A673 (cell line): ENCODE results near the gene KCP. TPM values are rescaled to one million over a fixed set of nuclear protein-coding genes. Genes with fewer than 3 reads are reported as not detected.

ENCODE experiments used
- BruUV-seq: library from RNA; stranded (reverse); fragments of 400-500 nt; replicated peaks from 2 replicates; lab custom pipeline; 2021; lab: Mats Ljungman, UMichigan
- CTCF ChIA-PET: fragments of 300-600 bp; sonication (Branson Sonifier 250); formaldehyde crosslinking; loops from one replicate; lab custom pipeline; 2022; ENCODE audit warnings: antibody characterized with exemption; lab: Charles Lee
- POLR2A ChIA-PET: fragments of 300-600 bp; sonication (Branson Sonifier 250); formaldehyde crosslinking; loops from one replicate; lab custom pipeline; 2022; ENCODE audit warnings: antibody characterized with exemption; ENCODE audit not compliant: low non-redundant PET; lab: Charles Lee
- DNase-seq: peaks from one replicate; pipeline ENCODE4 v3.0.0-alpha.2; 2015; ENCODE audit warnings: low spot score
- H3K27ac ChIP-seq: fragments of 200-600 bp; sonication (generic); 2 replicates; pipeline ENCODE4 v1.5.1; 2016; ENCODE audit warnings: mixed run types, low read depth, mild to moderate bottlenecking, mixed read lengths, antibody characterized with exemption, low read length; ENCODE audit not compliant: poor library complexity, severe bottlenecking
- H3K27me3 ChIP-seq: fragments of 200-600 bp; sonication (generic); replicated peaks from 2 replicates; pipeline ENCODE4 v1.6.1; 2017; ENCODE audit warnings: mixed run types, low read depth, mild to moderate bottlenecking, mixed read lengths, antibody characterized with exemption, low read length; ENCODE audit not compliant: insufficient read depth, poor library complexity
- H3K36me3 ChIP-seq: fragments of 200-600 bp; sonication (generic); 2 replicates; pipeline ENCODE4 v1.6.1; 2016; ENCODE audit warnings: mixed run types, mild to moderate bottlenecking, mixed read lengths, antibody characterized with exemption, low read length; ENCODE audit not compliant: insufficient read depth, poor library complexity, severe bottlenecking
- H3K4me1 ChIP-seq: fragments of 200-600 bp; sonication (generic); 2 replicates; pipeline ENCODE4 v1.6.1; 2017; ENCODE audit warnings: mixed run types, mild to moderate bottlenecking, mixed read lengths, antibody characterized with exemption, low read length; ENCODE audit not compliant: insufficient read depth, poor library complexity, severe bottlenecking
- H3K4me3 ChIP-seq: fragments of 200-600 bp; sonication (generic); 2 replicates; pipeline ENCODE4 v1.5.1; 2016; ENCODE audit warnings: low read depth, mixed run types, mild to moderate bottlenecking, mixed read lengths, low read length; ENCODE audit not compliant: poor library complexity, severe bottlenecking
- H3K9me3 ChIP-seq: fragments of 200-600 bp; sonication (generic); 2 replicates; pipeline ENCODE4 v1.6.1; 2016; ENCODE audit warnings: mixed run types, low read depth, mild to moderate bottlenecking, mixed read lengths, antibody characterized with exemption, low read length; ENCODE audit not compliant: poor library complexity, severe bottlenecking
- CTCF ChIP-seq: fragments of 300-800, 200-600 bp; sonication (generic); conservative IDR thresholded peaks from 2 replicates; pipeline ENCODE4 v1.5.1; 2017; ENCODE audit warnings: low read depth, mild to moderate bottlenecking, antibody characterized with exemption, low read length, moderate library complexity, mixed read lengths
- EZH2 ChIP-seq: fragments of 200-600 bp; sonication (generic); IDR thresholded peaks from 2 replicates; pipeline ENCODE4 v1.6.1; 2017; ENCODE audit warnings: borderline replicate concordance, low read depth, mild to moderate bottlenecking, mixed read lengths, antibody characterized with exemption, low read length; ENCODE audit not compliant: poor library complexity, severe bottlenecking
- intact Hi-C: fragments of 100-400 bp; cut with micrococcal nuclease; formaldehyde crosslinking; loops from one replicate; pipeline ENCODE4 v1.10.0; 2022; ENCODE audit not compliant: unreplicated experiment
- total RNA-seq: library from RNA; stranded (reverse); gene quantifications from 2 replicates; pipeline ENCODE4 v1.2.3, GENCODE V29; 2021

Gene KCP
- total RNA-seq, 1 experiment from 2014 or later = not detected

GRCh38 chr7:128883622-128884448, 26.7 kb downstream of the KCP start:
- no peaks in the 10 kb centered on the region for H3K27me3 ChIP-seq
- CTCF ChIA-PET = interaction anchor here (0.8 to 1.6 kb wide), 4 partner anchors 21 to 410 kb away, joined by 3 to 4 read pairs (median 4); partner anchors contain the start of gene ATP6V1F
- H3K36me3 ChIP-seq = no peaks in the 10 kb centered on the region
- intact Hi-C loops = loop anchor here (1.0 to 10.0 kb wide), 3 partner anchors 89 to 457 kb away; partner anchors contain the start of genes CCDC136 and METTL2B
- no peak overlapping the region for H3K27ac ChIP-seq
- H3K4me3 ChIP-seq = no peak overlapping the region
- TF ChIP-seq EZH2 (no peak), CTCF (peak; percentile 97)
- no TSS peak for BruUV-seq
- H3K4me1 ChIP-seq = no peaks in the 10 kb centered on the region
- no peaks in the 10 kb centered on the region for H3K9me3 ChIP-seq
- peak; percentile 89 for DNase-seq
- POLR2A ChIA-PET = no interaction called here

- ChIA-PET POLR2A (no interaction called here), CTCF (no interaction called here)
- Histone ChIP-seq H3K27me3 (no peaks in the 10 kb centered on the region), H3K4me1 (no peaks in the 10 kb centered on the region), H3K9me3 (no peaks in the 10 kb centered on the region), H3K27ac (no peak overlapping the region), H3K36me3 (no peaks in the 10 kb centered on the region), H3K4me3 (no peak overlapping the region)
- no TSS peak for BruUV-seq
- intact Hi-C loops = loop anchor here (5.0 to 10.0 kb wide), 2 partner anchors 87 to 405 kb away; partner anchors contain the start of genes CCDC136 and METTL2B
- TF ChIP-seq EZH2 (no peak), CTCF (no peak)
- no peak for DNase-seq
These were observed 28.4 kb downstream of the KCP start for GRCh38 chr7:128882134-128882533.

- Histone ChIP-seq H3K4me1 (no peaks in the 10 kb centered on the region), H3K27ac (no peak overlapping the region), H3K27me3 (no peaks in the 10 kb centered on the region), H3K36me3 (no peaks in the 10 kb centered on the region), H3K9me3 (no peaks in the 10 kb centered on the region), H3K4me3 (no peak overlapping the region)
- intact Hi-C loops = loop anchor here (2.0 to 10.0 kb wide), 3 partner anchors 87 to 404 kb away; partner anchors contain the start of genes CCDC136 and METTL2B
- no peak for DNase-seq
- TF ChIP-seq EZH2 = no peak
- no peak for TF ChIP-seq CTCF
- POLR2A ChIA-PET = no interaction called here
- BruUV-seq = no TSS peak
- CTCF ChIA-PET = interaction anchor here (0.6 kb wide), 1 partner anchor 1094 kb away, joined by 6 read pairs; no protein-coding TSS in a partner anchor
These were observed 28.9 kb downstream of the KCP start for GRCh38 chr7:128881458-128882125.
